Measurements from ENCODE around the gene MTHFD2L.

DNA sequence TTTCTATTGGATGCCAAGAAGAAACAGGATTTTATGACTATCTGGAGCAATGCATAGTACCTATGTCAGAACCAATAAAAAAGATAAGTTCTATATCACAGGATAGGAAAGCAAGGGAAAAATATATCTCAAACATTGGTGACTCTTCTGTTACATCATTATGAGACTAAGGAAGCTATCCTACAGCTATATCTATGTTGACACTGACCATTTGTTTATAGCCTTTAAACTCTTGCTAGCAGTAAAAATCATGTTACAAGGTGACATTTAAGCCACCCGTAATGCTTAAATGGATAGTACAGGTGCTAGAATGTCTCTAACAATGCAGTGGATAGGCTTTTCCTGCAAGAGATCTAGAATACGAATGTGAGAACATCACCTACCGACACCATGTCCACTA, 121.8 kb downstream of the MTHFD2L start:
- TF ChIP-seq EZH2 (optimal IDR thresholded peaks at IDR 0.05; ENCODE audit: low read depth, low read length) (no peak), CTCF (IDR thresholded peaks at IDR 0.05; ENCODE audit: low read length) (no peak)

All from MM.1S (cell line).